HCEC 1CT (cell line): ENCODE results near the gene MAZ.
A peak's percentile ranks its signal among the peaks of the same experiment; 100 is the strongest.
"Not testable (repeated sequence)": the region's sequence is repeated elsewhere in the genome, so short reads cannot be mapped to it uniquely, and the experiment has no call there.

Source experiments
- DNase-seq: peaks from one replicate; pipeline ENCODE4 v3.0.0-alpha.2; 2017

Gene MAZ

GRCh38 chr16:29825145-29826044 is 19.1 kb downstream of the MAZ start:
- DNase-seq, result peak; percentile 96

DNA sequence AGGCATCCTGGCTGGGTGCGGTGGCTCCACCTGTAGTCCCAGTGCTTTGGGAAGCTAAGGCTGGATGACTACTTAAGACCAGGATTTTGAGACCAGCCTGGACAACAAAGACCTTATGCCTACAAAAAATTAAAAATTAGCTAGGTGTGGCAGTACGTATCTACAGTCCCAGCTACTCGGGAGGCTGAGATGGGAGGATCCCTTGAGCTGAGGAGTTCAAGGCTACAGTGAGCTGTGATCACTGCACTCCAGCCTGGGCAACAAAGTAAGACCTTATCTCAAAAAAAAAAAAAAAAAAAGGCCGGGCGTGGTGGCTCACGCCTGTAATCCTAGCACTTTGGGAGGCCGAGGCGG is 20.0 kb downstream of the MAZ start:
- DNase-seq, result no peak

DNA sequence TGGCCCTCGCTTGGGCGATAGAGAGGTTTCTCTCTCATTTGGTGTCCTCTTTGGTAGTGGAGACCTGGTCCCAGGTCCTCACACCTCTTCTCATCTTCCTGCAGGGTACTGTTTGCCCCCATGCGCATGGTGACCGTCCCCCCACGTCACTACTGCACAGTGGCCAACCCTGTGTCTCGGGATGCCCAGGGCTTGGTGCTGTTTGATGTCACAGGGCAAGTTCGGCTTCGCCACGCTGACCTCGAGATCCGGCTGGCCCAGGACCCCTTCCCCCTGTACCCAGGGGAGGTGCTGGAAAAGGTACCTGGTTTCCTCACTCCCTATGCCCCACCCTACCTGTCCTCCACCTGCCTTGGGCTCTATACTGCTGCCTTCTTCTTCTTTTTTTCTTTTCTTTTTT is 24.4 kb downstream of the MAZ start:
- no peak for DNase-seq

- DNase-seq, result no peak
Measured at GRCh38 chr16:29831490-29831889, 25.2 kb downstream of the MAZ start.

DNA sequence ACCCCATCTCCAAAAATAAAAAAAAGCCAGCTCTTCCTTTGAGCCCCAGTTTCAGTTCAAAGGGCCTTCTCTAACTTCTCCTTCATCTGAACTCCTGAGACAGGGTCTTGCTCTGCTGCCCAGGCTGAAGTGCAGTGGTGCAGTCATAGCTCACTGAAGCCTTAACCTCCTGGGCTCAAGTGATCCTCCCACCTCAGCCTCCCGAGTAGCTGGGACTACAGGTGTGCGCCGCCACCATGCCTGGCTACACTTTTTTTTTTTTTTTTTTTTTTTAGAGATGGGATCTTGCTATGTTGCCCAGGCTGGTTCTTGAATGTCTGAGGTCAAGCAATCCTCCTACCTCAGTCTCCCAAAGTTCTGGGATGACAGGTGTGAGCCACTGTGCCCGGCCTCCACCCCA is 26.9 kb downstream of the MAZ start:
- DNase-seq, result not testable (repeated sequence)

GRCh38 chr16:29834079-29834478 is 27.8 kb downstream of the MAZ start:
- DNase-seq, result no peak

DNA sequence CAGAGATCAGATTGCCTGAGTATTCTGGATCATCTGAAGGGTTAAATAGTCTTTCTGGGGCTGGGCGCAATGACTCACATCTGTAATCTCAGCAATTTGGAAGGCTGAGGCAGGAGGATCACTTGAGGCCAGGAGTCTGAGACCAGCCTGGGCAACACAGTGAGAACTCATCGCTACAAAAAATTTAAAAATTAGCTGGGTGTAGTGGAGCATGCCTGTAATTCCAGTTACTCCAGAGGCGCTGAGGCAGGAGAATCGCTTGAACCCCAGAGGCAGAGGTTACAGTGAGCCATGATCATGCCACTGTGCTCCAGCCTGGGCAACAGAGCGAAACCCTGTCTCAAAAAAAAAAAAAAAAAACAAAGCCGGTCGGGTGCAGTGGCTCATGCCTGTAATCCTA is 29.6 kb downstream of the MAZ start:
- no peak for DNase-seq

GRCh38 chr16:29836623-29837022 is 30.3 kb downstream of the MAZ start:
- no peak for DNase-seq

- no peak for DNase-seq
Measured at GRCh38 chr16:29837841-29838240, 31.5 kb downstream of the MAZ start.

GRCh38 chr16:29839822-29840221 is 33.5 kb downstream of the MAZ start:
- no peak for DNase-seq

DNA sequence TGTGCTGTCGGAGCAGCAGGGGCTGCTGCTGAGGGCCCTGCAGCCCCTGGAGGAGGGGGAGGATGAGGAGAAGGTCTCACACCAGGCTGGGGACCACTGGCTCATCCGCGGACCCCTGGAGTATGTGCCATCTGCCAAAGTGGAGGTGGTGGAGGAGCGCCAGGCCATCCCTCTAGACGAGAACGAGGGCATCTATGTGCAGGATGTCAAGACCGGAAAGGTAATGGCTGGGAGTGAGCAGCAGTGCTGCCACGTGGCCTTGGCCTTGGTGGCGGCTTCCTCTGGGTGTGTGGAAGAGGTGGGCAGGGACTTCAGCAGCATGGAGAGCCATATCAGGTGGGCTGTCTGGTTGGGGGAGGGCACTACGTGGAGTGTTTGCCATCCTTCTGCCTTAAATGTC is 33.9 kb downstream of the MAZ start:
- no peak for DNase-seq

GRCh38 chr16:29841631-29842030 is 35.3 kb downstream of the MAZ start:
- no peak for DNase-seq

DNA sequence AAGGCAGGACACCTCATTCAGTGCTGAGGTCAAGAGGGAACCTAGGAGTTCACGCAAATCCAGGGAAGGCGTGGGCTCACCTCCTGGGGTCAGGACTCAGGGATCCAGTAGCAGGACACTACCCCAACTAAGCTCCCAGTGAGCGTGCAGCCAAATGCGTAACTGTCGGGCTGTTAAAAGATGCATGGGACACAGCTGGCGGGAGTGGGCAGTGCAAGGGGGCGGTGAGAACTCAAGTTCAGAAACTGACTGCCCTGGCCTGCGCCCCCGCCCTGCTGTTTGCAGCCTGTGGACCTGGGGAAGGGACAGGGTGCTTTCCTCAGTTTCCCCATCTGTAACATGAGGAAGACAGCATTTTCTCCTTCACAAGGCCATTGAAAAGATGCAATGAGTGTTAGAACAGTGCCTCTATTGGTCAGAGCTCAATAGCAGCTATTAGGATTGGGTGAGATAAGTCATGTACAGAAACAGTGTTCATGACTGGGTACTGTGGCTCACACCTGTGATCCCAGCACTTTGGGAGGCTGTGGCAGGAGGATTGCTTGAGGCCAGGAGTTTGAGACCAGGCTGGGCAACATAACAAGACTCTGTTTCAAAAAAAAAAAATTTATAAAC is 36.5 kb downstream of the MAZ start:
- DNase-seq, result no peak

DNA sequence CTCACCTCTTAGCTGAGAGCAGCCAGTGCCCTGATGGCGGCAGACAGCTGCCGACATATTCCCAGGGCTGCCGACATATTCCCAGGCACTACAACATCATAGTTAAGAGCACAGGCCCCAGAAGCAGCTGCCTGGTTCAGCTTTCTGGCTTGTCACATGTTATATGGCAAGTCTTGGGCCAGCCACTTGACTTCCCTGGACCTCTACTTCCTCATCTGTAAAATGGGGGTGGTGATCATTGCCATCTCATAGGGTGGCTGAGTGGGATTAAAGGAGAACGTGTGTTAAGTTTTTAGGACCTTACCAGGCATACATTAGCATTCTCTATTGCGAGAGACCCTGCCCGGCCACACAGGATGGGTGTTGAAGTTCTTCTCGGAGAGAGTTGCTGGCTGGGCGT is 37.6 kb downstream of the MAZ start:
- DNase-seq, result no peak

- no peak for DNase-seq
Measured at GRCh38 chr16:29844575-29845331, 38.4 kb downstream of the MAZ start.

GRCh38 chr16:29845656-29846055 is 39.3 kb downstream of the MAZ start:
- no peak for DNase-seq

DNA sequence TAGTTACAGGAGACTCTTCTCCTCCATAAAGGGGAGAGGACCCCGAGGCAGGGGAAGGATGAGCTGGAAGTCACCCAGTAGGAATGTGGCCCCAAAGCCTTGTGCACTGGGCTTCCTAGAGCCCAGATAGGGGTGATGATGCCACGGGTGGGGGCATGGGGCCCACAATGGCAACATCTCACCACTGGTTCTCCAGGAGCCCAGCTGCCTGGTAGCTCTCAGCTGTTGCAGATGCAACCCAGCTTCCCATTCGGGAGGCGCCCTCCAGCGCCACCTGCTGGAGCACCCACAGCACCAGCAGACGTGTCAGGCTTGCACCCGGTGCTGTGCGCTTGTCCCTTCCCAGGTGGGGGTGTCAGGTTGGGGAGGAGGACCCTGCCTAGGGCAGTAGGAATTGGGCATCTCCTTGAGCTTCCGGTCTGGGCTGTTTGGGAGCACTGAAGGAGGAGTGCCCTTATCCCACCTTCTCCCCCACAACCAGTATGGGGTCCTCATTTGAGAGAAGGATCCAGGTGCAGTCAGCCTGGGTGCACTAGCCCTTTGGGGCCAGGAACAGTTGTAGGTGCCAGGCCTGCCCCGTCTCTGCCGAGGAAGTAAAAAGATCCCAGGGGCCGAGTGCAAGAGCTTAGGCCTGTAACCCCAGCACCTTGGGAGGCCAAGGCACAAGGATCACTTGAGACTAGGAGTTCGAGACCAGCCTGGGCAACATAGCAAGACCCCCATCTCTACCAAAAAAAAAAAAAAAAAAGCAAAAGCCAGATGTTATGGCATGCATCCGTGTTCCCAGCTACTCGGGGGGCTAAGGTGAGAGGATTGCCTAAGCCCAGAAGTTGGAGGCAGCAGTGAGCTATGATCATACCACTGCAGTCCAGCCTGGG is 42.3 kb downstream of the MAZ start:
- peak; percentile 62 for DNase-seq

DNA sequence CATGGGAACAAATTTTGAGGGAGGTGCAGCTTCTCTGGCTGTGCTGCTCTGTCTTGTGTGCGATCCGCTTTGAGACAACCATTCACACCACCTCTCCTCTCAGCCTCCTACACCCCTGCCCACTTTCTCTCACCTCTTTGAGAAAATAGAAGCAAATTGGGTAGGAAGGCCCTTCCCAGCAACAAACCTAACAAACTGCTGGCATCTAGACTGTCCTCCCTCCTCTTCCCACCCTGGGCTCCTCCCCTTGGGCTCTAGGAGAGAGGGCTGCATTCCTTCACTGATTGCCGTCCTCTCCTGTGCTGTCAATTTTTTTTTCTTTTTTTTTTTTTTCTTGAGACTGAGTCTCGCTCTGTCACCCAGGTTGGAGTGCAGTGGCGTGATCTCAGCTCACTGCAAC is 43.2 kb downstream of the MAZ start:
- no peak for DNase-seq

DNA sequence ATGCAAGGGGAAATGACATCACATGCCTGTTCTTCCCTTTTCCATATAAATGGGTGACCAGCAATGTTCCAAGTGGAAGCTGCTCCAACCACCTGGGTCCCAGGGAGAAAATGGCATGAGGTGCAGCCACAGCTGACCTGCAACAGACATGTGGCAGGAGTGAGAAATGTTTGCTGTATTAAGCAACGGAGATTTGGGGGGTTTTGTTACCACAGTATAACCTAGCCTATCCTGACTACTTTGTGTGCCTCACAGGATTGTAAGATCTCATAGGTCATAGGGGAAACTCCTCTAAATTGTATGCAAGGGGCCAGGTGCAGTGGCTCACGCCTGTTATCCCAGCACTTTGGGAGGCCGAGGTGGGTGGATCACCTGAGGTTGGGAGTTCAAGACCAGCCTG is 44.7 kb downstream of the MAZ start:
- no peak for DNase-seq

DNA sequence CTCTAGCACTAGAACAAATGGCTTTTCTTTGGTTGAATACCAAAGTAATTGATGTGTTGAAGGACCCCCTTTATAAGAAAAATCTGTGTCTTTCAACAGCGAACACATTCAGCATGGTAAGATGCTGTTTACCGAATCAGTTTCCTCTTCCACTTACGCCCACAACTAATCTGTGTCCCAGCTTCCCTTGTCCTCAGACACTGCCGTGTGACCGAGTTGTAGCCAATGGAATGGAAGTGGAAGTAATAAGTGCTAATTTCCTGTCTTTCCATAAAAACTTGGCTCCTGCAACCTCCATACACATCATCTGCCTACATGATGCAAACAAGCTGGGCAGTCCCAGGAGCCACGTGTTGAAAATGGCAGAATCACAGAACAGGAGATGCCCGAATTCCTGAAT is 46.3 kb downstream of the MAZ start:
- peak; percentile 54 for DNase-seq

- no peak for DNase-seq
Measured at GRCh38 chr16:29854520-29855100, 48.3 kb downstream of the MAZ start.

DNA sequence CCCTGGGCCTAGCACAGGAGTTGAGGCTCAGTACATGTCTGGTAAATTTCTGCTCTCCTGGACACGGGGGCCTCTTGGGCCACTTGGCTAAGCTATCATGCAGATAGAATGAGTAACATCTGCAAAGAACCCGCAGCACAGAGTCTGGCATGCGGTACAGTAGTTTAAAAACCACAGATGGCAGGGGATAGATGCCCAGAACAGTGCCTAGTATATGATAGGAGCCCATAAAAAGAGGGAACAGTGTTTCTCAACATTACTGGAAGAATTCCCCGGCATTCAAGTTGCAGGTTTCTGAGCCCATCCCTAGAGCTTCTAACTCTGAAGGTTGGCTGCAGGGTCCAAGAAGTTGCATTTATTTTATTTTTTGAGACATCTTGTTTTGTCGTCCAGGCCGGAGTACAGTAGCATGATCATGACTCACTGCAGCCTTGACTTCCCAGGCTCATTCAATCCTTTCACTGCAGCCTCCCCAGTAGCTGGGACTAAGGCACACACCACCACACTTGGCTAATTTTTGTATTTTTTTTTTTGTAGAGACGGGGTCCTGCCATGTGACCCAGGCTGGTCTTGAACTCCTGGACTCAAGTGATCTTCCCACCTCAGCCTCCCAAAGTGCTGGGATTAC is 50.9 kb downstream of the MAZ start:
- peak; percentile 26 for DNase-seq
